BE2C (cell line): ENCODE results near the gene CCDC57. TPM values are rescaled to one million over a fixed set of nuclear protein-coding genes. Genes with fewer than 3 reads are reported as not detected.
"Not testable (repeated sequence)": the region's sequence is repeated elsewhere in the genome, so short reads cannot be mapped to it uniquely, and the experiment has no call there.

Experiments
- DNase-seq: peaks from one replicate; pipeline ENCODE4 v3.0.0-alpha.2; 2020
- H3K27me3 ChIP-seq: fragments of 250-450 bp; sonication (Bioruptor Pico); 2 replicates; pipeline ENCODE4 v1.5.1; 2020; ENCODE audit warnings: mild to moderate bottlenecking
- H3K36me3 ChIP-seq: fragments of 250-450 bp; sonication (Bioruptor Pico); 2 replicates; pipeline ENCODE4 v1.5.1; 2020; ENCODE audit warnings: mild to moderate bottlenecking
- H3K4me1 ChIP-seq: fragments of 250-450 bp; sonication (Bioruptor Pico); 2 replicates; pipeline ENCODE4 v1.5.1; 2020
- H3K4me3 ChIP-seq: 2 replicates; pipeline ENCODE4 v1.5.1; 2011; ENCODE audit warnings: low read depth, low read length
- H3K9me3 ChIP-seq: fragments of 250-450 bp; sonication (Bioruptor Pico); 2 replicates; pipeline ENCODE4 v1.5.1; 2020
- CTCF ChIP-seq: IDR thresholded peaks from 2 replicates; pipeline ENCODE4 v1.5.1; 2012; ENCODE audit warnings: mild to moderate bottlenecking, low read depth, low read length
- polyA plus RNA-seq: library from polyadenylated mRNA; unstranded; fragments of >200 nt; gene quantifications from one replicate; pipeline ENCODE4 v1.2.1, GENCODE V29; 2012; ENCODE audit warnings: low read depth, missing spikeins; ENCODE audit not compliant: insufficient read length, insufficient read depth

CCDC57 gene, protein sequence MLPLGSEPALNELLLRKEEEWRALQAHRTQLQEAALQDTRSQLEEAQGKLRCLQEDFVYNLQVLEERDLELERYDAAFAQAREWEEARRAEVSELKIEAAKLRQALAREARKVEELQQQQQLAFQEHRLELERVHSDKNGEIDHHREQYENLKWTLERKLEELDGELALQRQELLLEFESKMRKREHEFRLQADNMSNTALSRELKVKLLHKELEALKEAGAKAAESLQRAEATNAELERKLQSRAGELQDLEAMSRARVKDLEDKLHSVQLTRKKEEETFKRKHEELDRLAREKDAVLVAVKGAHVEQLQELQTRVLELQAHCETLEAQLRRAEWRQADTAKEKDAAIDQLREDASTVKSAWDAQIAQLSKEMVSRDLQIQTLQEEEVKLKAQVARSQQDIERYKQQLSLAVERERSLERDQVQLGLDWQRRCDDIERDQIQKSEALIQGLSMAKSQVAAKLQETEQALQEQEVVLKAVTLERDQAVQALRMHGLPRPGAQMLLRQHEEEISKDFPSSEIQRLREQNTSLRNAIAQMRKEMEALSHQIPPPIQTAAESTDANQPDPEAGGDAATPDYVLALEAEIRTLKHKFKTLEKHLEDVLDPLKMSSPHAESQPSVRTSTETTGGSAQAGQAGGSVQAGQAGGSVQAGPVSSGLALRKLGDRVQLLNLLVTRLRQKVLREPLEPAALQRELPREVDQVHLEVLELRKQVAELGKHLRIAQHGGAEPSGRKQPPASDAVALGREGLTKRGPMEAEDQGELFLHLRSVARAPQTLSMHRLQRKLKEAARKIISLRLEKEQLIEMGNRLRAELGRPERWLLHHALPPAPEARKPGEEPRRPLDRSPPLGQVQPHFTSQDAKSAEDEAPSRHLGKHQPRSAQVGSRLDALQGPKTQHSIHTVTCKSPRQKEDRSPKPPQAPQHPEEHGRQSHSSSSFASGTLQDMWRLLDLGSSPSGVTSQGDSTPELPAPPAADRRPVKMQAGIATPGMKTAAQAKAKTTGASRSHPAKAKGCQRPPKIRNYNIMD
- 51.0 TPM for polyA plus RNA-seq

- Histone ChIP-seq H3K4me1 (peaks cover 13% of the 10 kb centered on the region), H3K27me3 (no peaks in the 10 kb centered on the region), H3K9me3 (no peaks in the 10 kb centered on the region), H3K36me3 (no peaks in the 10 kb centered on the region), H3K4me3 (peak within 1 kb of the TSS; percentile 77)
- DNase-seq = peak; percentile 92
- TF ChIP-seq CTCF = no peak
Observed at GRCh38 chr17:82212331-82213250, at the start of gene CCDC57. Gene CCDC57, minus strand, starts transcription at chr17:82212842. Its CDS starts 10,898 bp downstream, at chr17:82201944.

GRCh38 chr17:82262344-82262743, 49.7 kb upstream of the CCDC57 start:
- Histone ChIP-seq H3K4me3 (no peak overlapping the region), H3K36me3 (peaks cover 90% of the 10 kb centered on the region), H3K4me1 (no peaks in the 10 kb centered on the region), H3K9me3 (no peaks in the 10 kb centered on the region), H3K27me3 (no peaks in the 10 kb centered on the region)
- TF ChIP-seq CTCF = no peak
- DNase-seq = no peak

GRCh38 chr17:82259972-82260961, 47.6 kb upstream of the CCDC57 start:
- DNase-seq, H3K27me3 ChIP-seq, H3K4me1 ChIP-seq, H3K9me3 ChIP-seq, H3K4me3 ChIP-seq: not testable (repeated sequence)
- H3K36me3 ChIP-seq = peaks cover 90% of the 10 kb centered on the region

DNA sequence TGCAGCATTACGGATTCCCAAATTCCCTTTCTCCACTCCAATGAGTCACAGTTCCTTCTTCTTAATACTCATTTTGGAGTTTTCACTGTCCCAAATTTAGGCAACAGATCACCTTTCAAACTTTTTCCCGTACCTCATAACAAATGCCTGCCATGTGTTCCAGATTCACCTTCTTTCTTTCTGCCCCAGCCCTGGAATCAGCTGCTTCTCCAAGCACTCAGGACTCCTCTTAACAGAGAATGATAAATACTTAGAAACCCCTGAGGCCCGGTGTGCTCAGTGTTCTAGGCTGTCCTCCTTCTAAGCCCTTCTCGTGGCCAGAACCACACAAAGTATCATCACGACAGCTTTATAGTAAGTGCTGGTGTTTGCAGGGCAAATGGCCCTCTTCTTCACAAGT, 45.9 kb upstream of the CCDC57 start:
- DNase-seq = no peak
- H3K36me3 ChIP-seq = peaks cover 76% of the 10 kb centered on the region
- no peak for TF ChIP-seq CTCF
- H3K4me3 ChIP-seq = no peak overlapping the region
- no peaks in the 10 kb centered on the region for H3K27me3 ChIP-seq
- no peaks in the 10 kb centered on the region for H3K4me1 ChIP-seq
- peaks cover 4% of the 10 kb centered on the region; the same call in 1 of the 2 replicates for H3K9me3 ChIP-seq

DNA sequence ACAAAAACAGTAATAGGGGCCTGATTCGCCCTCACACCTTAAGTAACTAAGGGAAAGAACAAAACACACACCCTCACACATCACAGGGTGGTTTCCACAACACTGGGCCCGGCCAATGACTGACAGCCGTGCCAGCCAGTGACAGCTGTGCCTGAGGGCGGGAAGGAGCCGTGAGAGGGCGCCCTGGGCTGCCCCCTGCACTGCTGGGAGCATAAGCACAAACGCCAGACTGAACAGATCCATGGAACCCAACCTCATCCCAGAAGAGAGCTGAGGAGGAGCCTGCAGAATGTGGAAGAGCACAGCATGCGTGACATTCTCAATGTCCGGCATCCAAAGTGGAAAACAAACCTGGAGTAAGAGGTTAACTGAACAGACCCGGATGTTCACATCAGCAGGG, 44.8 kb upstream of the CCDC57 start:
- Histone ChIP-seq H3K36me3 (peaks cover 76% of the 10 kb centered on the region), H3K4me3 (no peak overlapping the region), H3K27me3 (no peaks in the 10 kb centered on the region), H3K9me3 (peaks cover 4% of the 10 kb centered on the region; the same call in 1 of the 2 replicates), H3K4me1 (no peaks in the 10 kb centered on the region)
- DNase-seq = peak; percentile 79
- TF ChIP-seq CTCF = peak; percentile 11; the same call in 1 of the 2 replicates
